Measurements from ENCODE around the gene TRIM29. TPM values are rescaled to one million over a fixed set of nuclear protein-coding genes. Genes with fewer than 3 reads are reported as not detected.

TRIM29 gene
- total RNA-seq, 1 donor from 2014 or later, result 56.7 TPM

GRCh38 chr11:120151536-120151935 is 13.6 kb upstream of the TRIM29 start:
- no peak for DNase-seq (ENCODE audit: extremely low spot score, unreplicated experiment)
- no peak overlapping the region for H3K27ac Mint-ChIP-seq
- H3K4me1 Mint-ChIP-seq (ENCODE audit: unreplicated experiment), result peaks cover 10% of the 10 kb centered on the region
- H3K9me3 Mint-ChIP-seq, result peaks cover 4% of the 10 kb centered on the region
- H3K4me3 Mint-ChIP-seq, result no peak overlapping the region
- peaks cover 15% of the 10 kb centered on the region for H3K27me3 Mint-ChIP-seq
- no peaks in the 10 kb centered on the region for H3K36me3 Mint-ChIP-seq
- no peak for TF ChIP-seq CTCF (conservative IDR thresholded peaks at IDR 0.05)

- Mint-ChIP-seq H3K27ac (no peak overlapping the region), H3K9me3 (no peaks in the 10 kb centered on the region), H3K4me3 (no peak overlapping the region), H3K4me1 (ENCODE audit: unreplicated experiment) (peaks cover 10% of the 10 kb centered on the region), H3K27me3 (peaks cover 31% of the 10 kb centered on the region), H3K36me3 (no peaks in the 10 kb centered on the region)
- no peak for TF ChIP-seq CTCF (conservative IDR thresholded peaks at IDR 0.05)
- no peak for DNase-seq (ENCODE audit: extremely low spot score, unreplicated experiment)
These were observed 11.3 kb upstream of the TRIM29 start for GRCh38 chr11:120149246-120149645.

GRCh38 chr11:120147950-120148270 is 10.0 kb upstream of the TRIM29 start:
- H3K9me3 Mint-ChIP-seq, result no peaks in the 10 kb centered on the region
- no peak overlapping the region for H3K4me3 Mint-ChIP-seq
- H3K27me3 Mint-ChIP-seq, result peaks cover 31% of the 10 kb centered on the region
- H3K4me1 Mint-ChIP-seq (ENCODE audit: unreplicated experiment), result peaks cover 10% of the 10 kb centered on the region
- TF ChIP-seq CTCF (conservative IDR thresholded peaks at IDR 0.05), result no peak
- H3K27ac Mint-ChIP-seq, result no peak overlapping the region
- no peaks in the 10 kb centered on the region for H3K36me3 Mint-ChIP-seq
- no peak for DNase-seq (ENCODE audit: extremely low spot score, unreplicated experiment)

DNA sequence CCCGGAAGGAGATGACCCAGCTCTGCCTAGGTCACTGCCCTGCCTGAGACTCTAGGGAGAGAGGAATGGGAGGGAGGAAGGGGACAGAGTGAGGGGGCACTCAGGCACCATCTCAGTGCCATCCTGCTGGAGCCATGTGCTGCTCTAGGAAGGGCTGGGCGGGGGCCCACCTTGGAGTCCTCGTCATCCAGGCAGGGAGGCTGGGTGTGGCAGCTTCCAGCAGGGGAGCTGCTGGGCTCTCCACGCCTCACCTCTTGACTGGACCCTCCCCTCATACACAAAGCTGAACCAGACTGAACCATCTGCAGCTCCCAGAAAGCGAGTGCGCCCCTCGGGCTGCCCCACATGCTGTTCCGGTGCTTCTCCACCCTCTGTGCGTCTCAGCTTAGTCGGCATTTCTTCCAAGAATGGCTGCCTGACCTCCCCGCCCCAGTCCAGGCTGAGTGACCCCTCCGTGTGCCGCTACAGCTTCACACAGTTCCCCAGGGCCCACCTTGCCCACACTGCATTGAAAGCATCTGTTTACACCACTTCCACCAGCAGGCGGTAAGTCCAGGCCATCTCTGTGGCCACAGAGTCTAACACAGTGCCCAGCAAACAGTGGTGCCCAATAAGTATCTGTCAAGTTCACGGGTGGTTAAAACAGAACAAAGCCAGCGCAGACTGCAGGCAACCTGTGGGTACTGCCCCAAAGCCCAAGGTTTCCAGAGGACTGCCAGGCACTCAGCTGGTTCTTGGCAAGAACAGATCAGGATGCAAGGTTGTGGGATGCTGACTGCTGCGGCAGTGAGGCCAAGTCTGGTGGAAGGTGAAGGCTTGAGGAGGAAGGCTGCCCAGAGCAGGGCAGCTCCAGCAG is 9.4 kb upstream of the TRIM29 start:
- no peak for TF ChIP-seq CTCF (conservative IDR thresholded peaks at IDR 0.05)
- Mint-ChIP-seq H3K27ac (no peak overlapping the region), H3K36me3 (no peaks in the 10 kb centered on the region), H3K27me3 (peaks cover 31% of the 10 kb centered on the region), H3K4me3 (no peak overlapping the region), H3K4me1 (ENCODE audit: unreplicated experiment) (peaks cover 10% of the 10 kb centered on the region), H3K9me3 (no peaks in the 10 kb centered on the region)
- DNase-seq (ENCODE audit: extremely low spot score, unreplicated experiment), result peak; percentile 61

DNA sequence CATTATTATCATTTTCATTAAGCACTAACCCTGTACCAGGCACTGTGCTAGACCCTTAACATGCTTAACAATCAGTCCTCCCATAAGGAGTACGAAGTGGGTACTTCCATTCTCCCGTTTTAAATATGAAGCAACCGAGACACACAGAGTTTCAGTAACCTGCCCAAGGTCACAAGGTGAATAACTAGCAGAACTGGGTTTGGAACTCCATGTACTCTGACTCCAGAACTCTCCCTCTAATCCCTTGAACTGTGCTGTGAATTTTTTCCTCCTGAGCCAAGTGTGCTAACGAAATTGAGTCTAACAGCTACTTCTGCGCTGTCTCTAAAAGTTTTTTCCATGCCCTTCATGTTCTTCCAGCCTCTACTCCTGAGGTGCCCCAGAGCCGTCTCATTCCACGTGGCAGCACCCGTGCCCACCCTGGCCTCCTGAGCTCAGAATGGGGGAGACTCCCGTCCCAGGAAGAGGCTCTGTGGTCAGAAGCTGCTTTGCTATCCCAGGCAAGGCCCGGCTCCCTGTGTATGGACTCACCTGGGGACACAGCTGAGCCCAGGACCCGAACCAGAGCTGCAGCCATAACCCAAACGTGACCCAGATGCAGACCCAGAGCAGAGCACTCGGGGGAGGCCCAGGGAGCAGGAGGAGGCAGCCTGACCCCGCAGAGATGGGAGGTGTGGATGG is 8.6 kb upstream of the TRIM29 start:
- H3K36me3 Mint-ChIP-seq, result no peaks in the 10 kb centered on the region
- H3K27ac Mint-ChIP-seq, result no peak overlapping the region
- H3K27me3 Mint-ChIP-seq, result peaks cover 31% of the 10 kb centered on the region
- DNase-seq (ENCODE audit: extremely low spot score, unreplicated experiment), result peak; percentile 47
- no peak for TF ChIP-seq CTCF (conservative IDR thresholded peaks at IDR 0.05)
- H3K4me1 Mint-ChIP-seq (ENCODE audit: unreplicated experiment), result peaks cover 14% of the 10 kb centered on the region
- no peak overlapping the region for H3K4me3 Mint-ChIP-seq
- H3K9me3 Mint-ChIP-seq, result no peaks in the 10 kb centered on the region

Data from type B pancreatic cell (in vitro differentiated cells).